BE2C (cell line): ENCODE data around the gene TTBK2.

Experiments used
- DNase-seq: peaks from one replicate; pipeline ENCODE4 v3.0.0-alpha.2; 2020
- H3K27me3 ChIP-seq: fragments of 250-450 bp; sonication (Bioruptor Pico); 2 replicates; pipeline ENCODE4 v1.5.1; 2020; ENCODE audit warnings: mild to moderate bottlenecking
- H3K36me3 ChIP-seq: fragments of 250-450 bp; sonication (Bioruptor Pico); 2 replicates; pipeline ENCODE4 v1.5.1; 2020; ENCODE audit warnings: mild to moderate bottlenecking
- H3K4me1 ChIP-seq: fragments of 250-450 bp; sonication (Bioruptor Pico); 2 replicates; pipeline ENCODE4 v1.5.1; 2020
- H3K4me3 ChIP-seq: 2 replicates; pipeline ENCODE4 v1.5.1; 2011; ENCODE audit warnings: low read depth, low read length
- H3K9me3 ChIP-seq: fragments of 250-450 bp; sonication (Bioruptor Pico); 2 replicates; pipeline ENCODE4 v1.5.1; 2020
- CTCF ChIP-seq: IDR thresholded peaks from 2 replicates; pipeline ENCODE4 v1.5.1; 2012; ENCODE audit warnings: mild to moderate bottlenecking, low read depth, low read length

TTBK2 gene

GRCh38 chr15:42721916-42722315 is 198.7 kb downstream of the TTBK2 start:
- DNase-seq = no peak
- Histone ChIP-seq H3K9me3 (no peaks in the 10 kb centered on the region), H3K27me3 (no peaks in the 10 kb centered on the region), H3K36me3 (peaks cover 37% of the 10 kb centered on the region), H3K4me1 (no peaks in the 10 kb centered on the region), H3K4me3 (no peak overlapping the region)
- no peak for TF ChIP-seq CTCF

DNA sequence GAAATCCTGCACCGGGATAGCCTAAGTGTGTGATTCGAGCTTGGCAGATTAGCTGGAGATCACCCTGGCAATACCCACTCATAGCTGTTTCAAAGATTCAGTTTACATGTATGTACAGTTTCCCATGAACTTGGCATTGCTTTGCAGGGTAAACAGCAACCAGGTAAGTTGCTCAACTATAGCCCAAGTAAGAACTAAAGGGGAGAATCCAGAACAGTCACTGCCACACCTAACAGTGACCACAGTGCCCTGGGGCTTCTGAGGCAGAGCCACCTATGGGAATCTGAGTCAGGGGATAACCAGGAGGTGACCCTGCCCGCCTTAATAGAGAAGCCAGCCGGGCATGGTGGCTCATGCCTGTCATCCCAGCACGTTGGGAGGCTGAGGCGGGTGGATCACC is 199.6 kb downstream of the TTBK2 start:
- H3K4me1 ChIP-seq = no peaks in the 10 kb centered on the region
- no peak overlapping the region for H3K4me3 ChIP-seq
- H3K9me3 ChIP-seq = no peaks in the 10 kb centered on the region
- H3K27me3 ChIP-seq = no peaks in the 10 kb centered on the region
- peaks cover 34% of the 10 kb centered on the region for H3K36me3 ChIP-seq
- TF ChIP-seq CTCF = no peak
- DNase-seq = no peak

DNA sequence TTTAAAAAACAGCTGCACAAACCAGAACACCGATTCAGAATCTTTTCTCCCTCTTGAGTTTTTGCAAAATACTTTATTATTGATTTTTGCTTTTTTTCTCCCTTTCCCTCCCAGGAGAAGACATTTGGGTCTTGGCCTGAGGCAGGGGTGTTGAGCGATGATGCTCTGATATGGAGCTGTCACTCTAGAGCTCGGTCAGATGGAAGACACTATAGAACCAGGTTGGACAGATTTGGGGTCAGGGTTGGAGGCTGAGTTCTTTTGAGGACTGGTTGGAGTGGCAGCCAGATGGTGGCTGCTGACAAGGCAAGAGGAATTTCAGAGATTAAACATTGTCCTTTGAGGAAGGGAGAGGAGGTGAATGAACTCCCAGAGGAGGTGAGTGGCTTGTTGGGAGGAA is 200.5 kb downstream of the TTBK2 start:
- Histone ChIP-seq H3K4me3 (no peak overlapping the region), H3K27me3 (no peaks in the 10 kb centered on the region), H3K36me3 (peaks cover 27% of the 10 kb centered on the region), H3K4me1 (no peaks in the 10 kb centered on the region), H3K9me3 (no peaks in the 10 kb centered on the region)
- DNase-seq = no peak
- no peak for TF ChIP-seq CTCF

- no peaks in the 10 kb centered on the region for H3K9me3 ChIP-seq
- no peak for DNase-seq
- H3K4me3 ChIP-seq = no peak overlapping the region
- no peaks in the 10 kb centered on the region for H3K27me3 ChIP-seq
- H3K4me1 ChIP-seq = no peaks in the 10 kb centered on the region
- peaks cover 17% of the 10 kb centered on the region for H3K36me3 ChIP-seq
- TF ChIP-seq CTCF = no peak
Measured at GRCh38 chr15:42719043-42719442, 201.5 kb downstream of the TTBK2 start.

DNA sequence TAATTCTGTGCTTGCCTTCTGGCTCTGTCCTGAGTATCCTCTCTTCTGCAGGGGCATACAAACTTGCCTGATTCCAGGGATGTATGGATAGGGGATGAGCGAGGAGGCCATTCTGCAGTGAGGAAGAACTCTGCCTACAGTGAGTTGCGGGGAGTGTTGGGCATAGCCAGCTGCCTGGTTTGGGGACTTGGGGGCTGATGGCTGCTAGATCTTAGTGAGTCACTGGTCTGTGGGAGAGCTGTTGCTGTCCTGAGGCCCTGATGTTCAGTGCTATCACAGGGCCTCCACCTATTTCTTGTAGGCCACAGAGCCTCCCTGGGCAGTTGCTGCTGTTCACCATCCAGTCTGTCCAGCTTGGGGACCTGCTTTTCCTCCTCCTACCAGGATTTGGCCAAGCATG is 204.0 kb downstream of the TTBK2 start:
- DNase-seq = no peak
- Histone ChIP-seq H3K36me3 (peaks cover 8% of the 10 kb centered on the region), H3K4me1 (no peaks in the 10 kb centered on the region), H3K27me3 (no peaks in the 10 kb centered on the region), H3K9me3 (no peaks in the 10 kb centered on the region), H3K4me3 (no peak overlapping the region)
- no peak for TF ChIP-seq CTCF

DNA sequence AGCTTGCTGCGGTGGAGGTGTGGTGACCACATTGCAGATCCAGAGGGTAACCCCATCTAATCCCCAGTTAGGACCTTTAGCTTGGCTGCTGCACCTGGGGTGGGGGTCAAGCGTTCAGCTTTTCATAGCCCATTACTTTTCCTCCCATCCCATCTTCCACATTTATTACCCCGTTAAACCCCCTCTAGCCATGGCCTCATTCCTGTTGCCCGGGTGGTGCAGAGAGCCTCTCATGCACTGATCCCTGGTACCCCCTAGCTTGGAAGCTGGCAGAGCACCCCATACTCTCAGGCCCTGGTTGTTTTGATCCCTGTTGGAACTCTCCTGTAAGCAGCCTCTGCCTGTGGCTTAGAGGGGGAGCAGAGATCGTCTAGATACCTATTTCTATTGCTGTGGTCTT is 204.5 kb downstream of the TTBK2 start:
- H3K27me3 ChIP-seq = no peaks in the 10 kb centered on the region
- DNase-seq = no peak
- H3K4me1 ChIP-seq = no peaks in the 10 kb centered on the region
- peaks cover 11% of the 10 kb centered on the region for H3K36me3 ChIP-seq
- no peak overlapping the region for H3K4me3 ChIP-seq
- no peaks in the 10 kb centered on the region for H3K9me3 ChIP-seq
- no peak for TF ChIP-seq CTCF
